NCI-H2227 treated with DMSO at 0.1 percent for 48 hours (cell line): ENCODE measurements around the gene RNU1-4.
"Not testable (repeated sequence)": the region's sequence is repeated elsewhere in the genome, so short reads cannot be mapped to it uniquely, and the experiment has no call there.

Source experiments
- DNase-seq: peaks from one replicate; lab custom pipeline; 2025; lab: John Stamatoyannopoulos, UW

The RNU1-4 gene

DNA sequence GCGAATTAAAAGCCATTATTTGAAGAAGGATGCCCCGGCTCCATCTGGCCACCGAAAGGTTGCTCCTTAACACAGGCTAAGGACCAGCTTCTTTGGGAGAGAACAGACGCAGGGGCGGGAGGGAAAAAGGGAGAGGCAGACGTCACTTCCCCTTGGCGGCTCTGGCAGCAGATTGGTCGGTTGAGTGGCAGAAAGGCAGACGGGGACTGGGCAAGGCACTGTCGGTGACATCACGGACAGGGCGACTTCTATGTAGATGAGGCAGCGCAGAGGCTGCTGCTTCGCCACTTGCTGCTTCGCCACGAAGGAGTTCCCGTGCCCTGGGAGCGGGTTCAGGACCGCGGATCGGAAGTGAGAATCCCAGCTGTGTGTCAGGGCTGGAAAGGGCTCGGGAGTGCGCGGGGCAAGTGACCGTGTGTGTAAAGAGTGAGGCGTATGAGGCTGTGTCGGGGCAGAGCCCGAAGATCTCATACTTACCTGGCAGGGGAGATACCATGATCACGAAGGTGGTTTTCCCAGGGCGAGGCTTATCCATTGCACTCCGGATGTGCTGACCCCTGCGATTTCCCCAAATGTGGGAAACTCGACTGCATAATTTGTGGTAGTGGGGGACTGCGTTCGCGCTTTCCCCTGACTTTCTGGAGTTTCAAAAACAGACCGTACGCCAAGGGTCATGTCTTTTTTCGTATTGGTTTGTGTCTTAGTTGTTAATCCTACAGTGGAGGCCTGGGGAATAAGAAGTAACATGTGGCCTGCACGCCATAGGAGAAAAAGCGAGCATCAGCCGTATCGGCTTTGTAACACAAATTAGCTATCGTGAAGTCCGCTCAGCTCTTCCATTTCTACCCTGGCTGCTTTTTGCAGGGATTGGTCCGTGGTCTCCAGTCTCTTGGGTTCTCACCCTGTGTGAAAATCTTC, at the start of gene RNU1-4:
Gene RNU1-4 (plus strand): TSS at position 470 of the 918 bp plus-strand sequence.
- not testable (repeated sequence) for DNase-seq

DNA sequence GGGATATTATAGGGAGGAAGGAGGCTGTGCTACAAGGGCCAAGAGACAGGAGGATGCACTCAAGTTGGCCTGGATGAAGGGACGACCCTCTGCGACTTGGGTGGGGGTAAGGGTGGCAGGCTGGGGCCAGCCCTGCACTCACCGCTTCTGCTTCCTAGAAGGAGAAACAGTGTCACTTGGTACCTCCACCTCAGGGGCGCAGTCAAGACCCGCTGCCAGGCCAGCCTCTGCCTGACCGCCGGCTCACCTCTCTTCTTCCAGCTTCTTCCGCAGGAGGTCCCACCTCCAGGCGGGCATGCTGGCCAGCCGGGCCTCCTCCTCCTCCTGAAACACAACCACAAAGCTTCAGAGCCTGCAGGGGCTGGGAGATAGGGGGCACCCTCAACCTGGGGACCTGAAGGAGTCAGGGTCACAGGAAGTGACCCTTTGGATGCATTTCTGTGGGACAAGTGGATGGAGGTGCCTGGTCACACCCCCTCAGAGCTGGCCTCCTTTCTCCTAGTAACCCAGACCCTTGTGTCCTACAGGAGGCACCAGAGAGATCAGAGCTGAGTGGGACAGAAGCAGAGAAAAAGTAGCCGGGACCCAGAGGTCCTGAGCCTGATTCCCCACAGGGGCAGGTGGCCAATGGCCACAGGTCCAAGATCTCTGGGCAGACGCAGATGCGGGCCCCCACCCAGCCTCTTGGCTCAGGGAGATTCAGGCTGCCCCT, 49.2 kb upstream of the RNU1-4 start:
- DNase-seq, result not testable (repeated sequence)

DNA sequence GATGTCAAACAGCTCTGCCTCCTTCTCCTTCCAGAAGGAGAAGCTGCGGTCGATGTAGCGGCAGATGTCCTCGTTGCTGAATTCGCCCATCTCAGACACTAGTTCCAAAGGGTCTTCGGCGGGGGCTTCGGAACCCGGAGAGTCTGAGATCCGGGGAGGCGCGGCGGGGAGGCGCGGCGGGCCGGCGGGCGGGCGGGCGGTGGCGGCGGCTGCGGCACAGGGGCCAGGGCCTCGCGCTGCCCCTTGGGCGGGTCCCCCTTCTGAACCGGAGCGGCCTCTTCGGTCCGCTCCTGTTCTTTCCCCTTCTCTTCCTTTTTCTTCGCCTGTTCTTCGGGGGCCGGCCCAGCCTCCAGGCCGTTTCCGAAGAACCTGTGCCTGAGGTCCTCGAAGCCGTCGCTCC, 48.0 kb upstream of the RNU1-4 start:
- DNase-seq, result not testable (repeated sequence)

DNA sequence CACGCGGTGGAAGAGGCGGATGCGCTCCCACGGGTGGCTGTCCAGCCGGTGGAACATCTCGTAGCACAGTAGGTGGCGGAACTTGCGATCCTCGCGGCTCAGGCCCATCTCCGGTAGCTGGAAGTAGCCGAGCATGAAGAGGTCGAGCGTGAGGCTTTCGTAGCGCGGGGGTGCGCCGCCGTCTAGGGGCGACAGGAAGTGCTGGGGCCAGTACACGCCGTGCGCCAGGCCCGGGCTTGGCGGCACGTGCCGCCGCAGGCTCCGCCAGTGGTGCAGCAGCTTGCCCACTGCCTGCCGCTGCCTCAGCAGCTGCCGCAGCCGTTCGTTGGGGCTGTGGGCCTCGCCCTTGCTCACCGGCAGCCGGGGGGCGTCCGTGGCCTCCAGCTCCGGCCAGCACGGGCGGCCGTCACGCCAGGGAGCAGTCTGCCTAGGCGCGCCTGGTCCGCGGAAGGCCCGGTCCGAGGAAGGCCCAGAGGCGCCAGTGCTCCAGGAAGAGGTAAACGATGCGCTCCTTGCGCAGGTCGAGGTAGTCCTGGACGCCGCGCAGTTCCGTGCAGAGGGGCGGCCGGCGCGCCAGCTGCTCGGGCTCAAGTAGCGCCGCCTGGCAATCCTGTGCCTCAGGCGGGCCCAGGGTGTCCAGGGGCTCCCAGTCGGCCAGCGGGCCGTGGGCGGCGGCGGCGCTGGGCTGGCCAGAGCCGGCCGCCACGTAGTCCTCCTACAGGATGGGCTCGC, 47.4 kb upstream of the RNU1-4 start:
- not testable (repeated sequence) for DNase-seq

DNA sequence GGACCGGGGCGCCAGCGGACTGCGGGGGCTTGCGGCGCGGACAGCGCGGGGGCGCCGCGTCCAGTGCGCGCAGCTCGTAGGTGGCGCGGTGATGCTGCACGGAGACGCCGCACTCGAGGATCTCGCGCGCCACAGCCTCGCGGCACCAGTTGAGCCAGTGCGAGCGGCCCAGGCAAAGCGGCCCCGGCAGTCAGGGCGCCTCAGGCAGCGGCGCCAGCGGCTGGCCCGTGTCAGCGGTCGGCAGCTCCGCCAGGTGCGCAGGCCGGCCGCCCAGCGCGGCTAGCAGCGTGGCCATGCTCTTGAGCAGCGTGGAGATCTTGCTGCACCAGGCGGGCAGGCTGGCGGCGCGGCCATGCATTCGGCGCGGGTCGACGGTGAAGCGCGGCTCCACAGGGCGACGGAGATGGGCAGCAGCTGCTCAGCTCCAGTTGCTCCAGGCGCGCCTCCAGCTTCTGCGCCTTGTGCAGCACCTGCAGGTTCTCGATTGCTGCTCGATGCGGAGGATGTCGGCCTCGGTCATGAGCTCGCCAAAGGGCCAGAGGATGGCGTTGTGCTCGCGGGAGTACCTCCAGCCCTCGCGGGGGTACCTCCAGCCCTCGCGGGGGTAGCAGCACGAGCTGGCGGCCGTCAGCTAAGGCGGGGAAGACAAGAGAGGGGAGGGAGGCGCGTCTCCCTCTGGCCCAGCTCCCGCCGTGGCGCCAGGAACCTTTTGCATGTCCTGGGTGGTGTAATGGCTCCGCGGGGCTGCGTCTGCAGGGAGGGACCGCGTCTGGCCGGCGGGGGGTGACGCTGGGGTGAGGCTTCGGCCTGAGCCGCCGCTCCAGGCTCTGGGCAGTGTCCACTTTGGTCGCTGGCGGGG, 46.6 kb upstream of the RNU1-4 start:
- not testable (repeated sequence) for DNase-seq

DNA sequence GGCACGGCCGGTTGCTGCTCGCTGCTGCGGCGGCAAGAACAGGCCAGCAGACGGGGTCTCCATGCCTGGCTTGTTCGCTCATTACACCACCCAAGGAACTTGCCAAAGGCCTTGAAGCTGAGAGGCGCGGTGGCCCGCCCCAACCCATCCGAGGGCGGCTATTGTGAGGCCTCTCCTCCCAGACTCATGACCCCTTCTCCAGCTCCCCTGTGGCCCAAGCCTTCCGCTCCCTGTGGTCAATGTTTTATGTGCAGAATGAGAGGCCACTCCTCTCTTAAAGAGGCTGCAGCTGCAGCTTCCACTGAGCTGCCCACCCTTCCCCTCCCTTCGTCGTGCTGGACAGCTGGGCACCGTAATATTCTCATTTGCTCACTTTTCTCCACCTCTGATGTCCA, 46.0 kb upstream of the RNU1-4 start:
- not testable (repeated sequence) for DNase-seq

DNA sequence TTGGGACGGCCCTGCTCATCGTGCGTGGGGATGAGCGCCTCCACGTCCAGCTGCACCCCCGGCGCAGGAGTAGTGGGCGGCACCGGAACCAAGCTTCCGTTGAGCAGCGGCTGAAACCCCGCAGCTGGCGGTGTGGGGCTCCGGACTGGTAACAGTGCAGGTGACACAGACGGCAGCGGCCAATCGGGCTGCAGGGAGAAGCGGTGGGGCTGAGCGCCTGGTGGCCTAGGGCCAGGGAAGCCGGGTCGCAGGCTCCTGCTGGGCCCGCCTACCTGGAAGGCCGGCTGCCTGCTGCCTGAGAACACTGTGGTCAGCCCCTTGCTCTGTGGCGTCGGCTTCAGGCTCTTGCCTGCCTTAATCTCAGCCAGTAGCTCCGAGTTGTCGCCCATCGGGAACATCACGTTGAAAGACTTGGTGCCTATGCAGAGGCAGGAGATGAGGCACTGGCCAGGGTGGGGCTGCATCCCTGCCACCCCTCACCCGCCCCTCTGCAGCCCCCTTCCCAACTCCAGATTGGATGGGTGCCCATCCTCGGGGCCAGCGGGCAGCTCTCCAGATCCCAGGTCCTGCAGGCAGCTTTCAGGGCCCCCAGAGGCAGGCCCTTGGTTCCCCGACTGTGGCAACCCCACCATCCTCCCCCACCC, 43.7 kb upstream of the RNU1-4 start:
- not testable (repeated sequence) for DNase-seq

DNA sequence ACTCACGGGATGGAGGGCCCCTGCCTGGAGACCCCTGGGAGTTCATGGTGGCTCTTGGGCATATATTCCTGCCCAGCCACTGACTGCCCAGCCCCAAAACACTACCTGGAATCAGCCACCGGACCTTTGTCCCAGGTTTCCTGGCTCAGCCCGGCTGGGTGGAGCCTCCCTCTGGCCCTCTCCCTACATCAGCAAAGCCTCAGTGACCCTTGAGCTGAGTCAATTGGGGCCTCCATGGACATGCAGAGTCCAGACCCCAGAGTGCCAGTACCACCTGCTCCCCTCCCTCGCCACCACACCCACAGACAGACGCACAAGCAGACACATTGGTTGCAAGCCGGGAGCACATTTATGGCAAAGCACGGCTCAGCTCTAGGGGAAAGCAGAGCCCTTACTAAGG, 43.2 kb upstream of the RNU1-4 start:
- not testable (repeated sequence) for DNase-seq

DNA sequence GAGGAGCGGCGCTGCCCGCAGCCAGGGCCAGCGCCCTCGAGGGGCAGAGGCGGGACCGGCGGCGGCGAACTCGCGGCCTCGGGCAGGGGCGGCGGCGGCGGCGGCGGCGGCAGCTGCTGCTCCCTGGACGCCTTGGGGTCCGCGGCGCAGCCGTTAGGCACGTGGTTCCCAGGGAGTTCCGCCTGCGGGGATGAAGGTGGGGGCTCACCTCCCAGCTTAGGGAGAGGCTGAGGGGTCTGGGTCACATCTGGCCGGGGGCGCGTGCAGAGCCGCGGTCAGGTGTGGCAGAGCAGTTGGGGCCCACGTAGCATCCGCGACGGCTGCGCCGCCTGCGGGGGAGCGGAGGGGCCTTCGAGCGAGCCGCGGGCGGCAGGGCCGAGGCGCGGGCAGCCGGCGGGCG, 40.9 kb upstream of the RNU1-4 start:
- DNase-seq, result not testable (repeated sequence)

DNA sequence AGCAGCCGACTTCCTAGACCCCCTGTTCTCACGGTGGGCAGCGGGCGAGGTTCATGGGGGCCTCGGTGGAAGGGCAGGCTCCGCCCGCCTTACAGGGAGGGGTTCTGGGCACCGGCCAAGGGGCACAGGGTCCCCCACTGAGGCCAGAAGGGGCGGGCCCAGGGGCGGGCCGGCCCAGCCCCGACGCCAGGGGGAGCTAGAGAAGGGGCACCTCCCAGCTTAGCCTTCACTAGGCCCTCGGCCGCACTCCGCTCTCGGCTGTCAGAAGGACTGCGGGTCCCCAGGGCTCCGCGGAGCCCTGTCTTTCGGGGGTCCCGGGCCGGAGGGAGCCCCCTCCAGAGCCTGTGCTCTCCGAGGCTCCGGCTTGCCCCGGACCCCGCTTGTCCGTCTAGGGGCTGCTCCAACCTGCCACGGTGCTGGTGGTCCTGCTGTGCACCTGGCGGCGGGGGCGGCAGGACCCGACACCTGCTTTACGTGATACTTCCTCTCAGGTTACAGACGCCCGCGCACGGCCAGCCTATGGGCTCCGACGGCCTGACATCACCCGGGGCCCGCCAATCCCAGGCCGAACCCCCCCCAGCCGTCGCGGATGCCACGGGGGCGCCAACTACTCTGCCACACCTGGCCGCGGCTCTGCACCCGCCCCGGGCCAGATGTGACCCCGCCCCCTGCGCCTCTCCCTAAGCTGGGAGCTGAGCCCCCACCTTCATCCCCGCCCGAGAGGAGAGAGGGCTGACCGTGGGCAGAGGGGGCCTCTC, 40.0 kb upstream of the RNU1-4 start:
- DNase-seq, result not testable (repeated sequence)

DNA sequence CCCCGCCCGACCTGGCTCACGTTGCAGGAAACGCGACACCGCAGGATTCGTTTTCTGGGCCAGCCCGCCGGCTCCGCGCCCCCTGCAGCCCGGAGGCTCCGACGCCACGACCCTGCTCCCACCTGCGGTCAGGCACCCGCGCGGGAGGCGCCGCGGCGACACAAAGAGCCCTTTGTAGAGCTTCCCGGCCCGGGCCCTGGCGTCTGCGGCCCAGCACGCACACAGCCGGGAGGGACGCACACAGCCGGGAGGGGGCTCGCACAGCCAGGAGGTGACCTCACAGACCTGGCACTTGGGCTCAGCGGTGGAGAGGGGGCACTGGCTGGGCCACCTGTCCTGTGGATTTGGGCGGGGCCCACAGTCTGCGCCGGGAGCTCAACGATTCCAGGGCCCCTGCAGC, 39.1 kb upstream of the RNU1-4 start:
- not testable (repeated sequence) for DNase-seq

DNA sequence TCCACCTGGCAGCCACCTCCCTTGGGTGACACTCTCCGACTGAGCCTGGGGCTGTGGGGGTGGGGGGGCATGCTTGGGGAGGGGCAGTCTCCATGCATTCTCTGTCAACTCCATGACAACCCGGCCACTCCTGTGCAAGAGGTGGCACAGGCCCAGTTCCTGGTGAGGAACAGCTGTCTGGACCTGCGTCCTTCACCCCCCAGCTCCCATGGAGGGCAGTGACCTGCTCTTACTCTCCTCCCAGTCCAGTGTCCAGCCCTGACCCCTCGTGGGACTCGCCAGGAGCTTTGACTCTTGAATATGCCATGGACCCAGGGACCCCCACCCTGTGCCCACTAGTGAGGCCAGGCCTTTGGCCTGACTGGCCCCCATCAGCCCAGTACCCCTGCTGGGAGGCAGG, 38.0 kb upstream of the RNU1-4 start:
- DNase-seq, result not testable (repeated sequence)

DNA sequence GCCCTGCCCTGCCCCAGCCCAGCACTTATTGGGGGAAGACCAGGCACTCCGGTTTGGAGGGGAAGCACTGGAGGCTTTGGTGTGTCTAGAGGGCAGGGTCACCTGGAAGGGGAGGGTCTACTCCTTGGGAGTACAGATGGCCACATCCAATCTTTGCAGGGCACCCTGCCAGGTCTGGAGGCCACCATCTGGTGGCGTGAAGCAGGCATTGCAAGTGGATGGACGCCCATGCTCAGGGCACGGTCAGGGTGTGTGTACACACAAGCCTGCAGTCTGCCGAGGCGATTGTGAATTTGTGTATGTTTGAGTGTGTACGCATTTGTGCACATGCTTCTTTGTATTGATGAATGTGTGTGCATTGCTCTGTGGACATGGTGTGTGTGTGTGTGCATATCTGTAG, 37.2 kb upstream of the RNU1-4 start:
- DNase-seq, result not testable (repeated sequence)

DNA sequence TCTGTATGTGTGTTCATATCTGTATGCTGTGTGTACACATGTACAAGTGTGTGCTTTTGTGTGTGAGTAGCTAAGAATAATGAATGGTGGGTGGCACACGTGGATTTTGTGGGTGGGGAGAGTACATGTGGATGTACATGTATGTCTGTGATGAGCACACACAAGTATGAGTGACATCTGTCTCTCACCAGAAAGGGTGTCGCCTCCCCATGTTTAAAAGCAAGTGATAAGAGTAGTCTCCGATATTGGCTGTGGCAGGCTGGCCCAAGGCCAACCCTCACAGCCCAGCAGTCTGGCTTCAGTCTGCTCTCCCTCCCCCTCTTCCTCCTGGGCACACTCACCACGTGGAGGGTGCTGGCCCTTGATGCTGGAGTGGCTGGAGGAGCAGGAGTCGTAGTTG, 36.7 kb upstream of the RNU1-4 start:
- not testable (repeated sequence) for DNase-seq

DNA sequence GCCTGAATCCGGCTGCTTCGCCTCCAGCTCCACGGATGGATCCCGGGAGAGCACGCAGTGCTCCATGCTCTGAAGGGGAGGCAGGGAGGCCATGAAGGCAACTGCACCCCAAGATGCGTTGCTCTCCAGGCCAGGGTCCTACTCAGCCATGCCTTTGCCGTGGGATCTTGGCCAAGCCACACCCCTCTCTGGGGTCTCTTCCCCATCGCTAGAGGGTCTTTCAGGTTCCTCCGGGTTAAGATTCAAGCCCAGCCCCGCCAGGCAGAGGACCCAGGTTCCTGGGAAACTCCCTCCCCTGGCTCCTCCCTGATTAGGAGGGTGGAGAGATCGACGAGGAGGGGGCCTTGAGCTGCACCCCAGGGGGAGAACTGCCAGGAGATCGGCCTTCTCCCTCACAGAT, 36.2 kb upstream of the RNU1-4 start:
- DNase-seq, result not testable (repeated sequence)

DNA sequence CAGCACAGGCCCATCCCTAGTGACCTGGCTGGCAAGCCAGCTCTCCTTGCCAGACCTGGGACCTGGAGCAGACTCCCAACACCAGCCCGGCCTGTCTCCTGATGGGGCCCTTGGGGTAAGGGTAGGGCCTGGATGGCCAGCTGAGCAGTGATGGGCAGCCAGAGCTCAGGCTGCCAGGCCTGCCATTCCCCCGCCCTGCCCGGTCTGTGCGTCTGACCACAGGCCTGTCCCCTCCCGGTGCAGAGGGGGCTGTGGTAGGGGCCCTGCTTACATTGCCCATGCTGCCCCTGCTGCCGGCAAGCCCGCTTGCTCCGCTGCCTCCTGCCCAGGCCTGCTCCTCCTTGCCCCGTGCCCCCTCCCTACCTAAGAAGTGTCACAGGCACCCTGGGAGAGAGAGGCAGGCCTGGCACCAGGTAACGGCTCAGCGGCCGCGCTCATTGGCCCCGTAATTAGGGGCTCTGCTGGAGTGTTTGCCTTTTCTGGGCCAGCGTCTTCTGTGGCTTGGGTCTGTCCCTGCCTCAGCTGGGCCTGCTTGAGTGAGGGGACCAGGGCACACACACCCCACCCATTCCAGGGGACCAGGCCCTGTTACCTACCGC, 35.7 kb upstream of the RNU1-4 start:
- not testable (repeated sequence) for DNase-seq

DNA sequence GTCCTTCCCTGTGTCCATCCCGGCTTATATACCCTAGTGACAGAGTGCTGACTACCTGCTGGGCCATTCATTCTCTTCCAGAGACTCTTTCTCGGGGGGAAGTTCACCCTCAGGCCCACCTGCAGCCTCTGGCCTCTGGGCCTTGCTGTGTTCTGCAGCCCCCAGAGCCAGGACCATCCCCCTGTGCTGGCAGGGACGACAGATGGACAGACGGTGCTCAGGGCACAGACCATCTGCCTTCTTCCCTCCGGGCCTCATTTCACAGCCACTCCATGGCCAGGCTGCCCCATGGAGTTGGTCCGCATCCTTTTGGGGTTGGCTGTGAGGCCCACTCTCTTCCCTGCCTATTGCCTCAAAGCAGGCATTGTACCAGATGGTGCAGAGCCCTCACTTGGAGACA, 34.0 kb upstream of the RNU1-4 start:
- not testable (repeated sequence) for DNase-seq

DNA sequence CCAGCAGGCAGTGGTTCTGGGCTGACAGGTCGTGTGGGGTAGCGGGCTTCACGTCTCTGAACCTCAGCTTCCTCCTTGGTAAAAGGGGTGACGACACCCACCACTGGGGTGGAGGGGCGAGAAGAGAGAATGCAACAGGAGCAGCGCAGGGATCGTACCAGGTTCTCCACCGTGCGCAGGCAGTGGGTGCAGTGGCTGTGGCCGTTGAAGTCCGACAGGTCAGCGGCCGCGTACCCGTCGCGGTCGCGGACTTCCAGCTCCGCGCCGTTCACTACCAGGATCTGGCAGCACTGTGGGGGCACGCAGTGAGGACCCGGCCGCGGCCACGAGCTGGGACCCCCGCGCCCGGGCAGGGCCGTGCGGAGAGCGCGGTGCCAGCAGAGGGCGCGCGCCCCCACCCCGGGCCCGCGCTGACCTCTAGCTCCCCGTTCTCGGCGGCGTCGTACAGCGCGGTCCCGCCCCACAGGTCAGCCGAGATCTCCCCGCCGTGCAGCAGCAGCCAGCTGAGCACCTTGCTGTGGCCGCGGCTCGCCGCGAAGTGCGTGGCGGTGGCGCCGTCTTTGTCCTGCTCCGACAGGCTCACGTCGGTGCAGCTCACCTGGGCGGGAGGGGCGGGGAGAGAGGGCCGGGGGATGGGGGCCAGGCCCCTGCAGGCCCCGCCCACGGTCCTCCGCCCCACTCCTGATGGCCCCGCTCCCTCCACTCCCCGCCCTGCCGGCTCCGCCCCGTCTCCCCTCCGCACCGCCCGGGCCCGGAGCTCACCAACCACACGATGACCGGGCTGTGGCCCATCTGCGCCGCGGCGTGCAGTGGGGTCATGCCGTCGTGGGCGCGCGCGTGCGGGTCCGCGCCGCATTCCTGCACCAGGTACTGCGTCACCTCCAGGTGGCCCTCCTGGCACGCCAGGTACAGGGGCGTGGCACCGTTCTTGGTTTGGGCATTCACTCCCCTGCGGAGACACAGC, 32.9 kb upstream of the RNU1-4 start:
- not testable (repeated sequence) for DNase-seq
